H1 (cell line): ENCODE data around the gene NLRP6. TPM values are rescaled to one million over a fixed set of nuclear protein-coding genes. Genes with fewer than 3 reads are reported as not detected.

Experiments used
- CTCF ChIA-PET: fragments of 300-600 bp; sonication (Branson Sonifier 250); formaldehyde crosslinking; loops from one replicate; lab custom pipeline; 2021; ENCODE audit not compliant: partially characterized antibody; lab: Charles Lee
- POLR2A ChIA-PET: fragments of 300-600 bp; sonication (Branson Sonifier 250); formaldehyde crosslinking; loops from one replicate; lab custom pipeline; 2021; ENCODE audit warnings: inconsistent platforms; ENCODE audit not compliant: partially characterized antibody; lab: Charles Lee
- DNase-seq, 2 experiments: peaks; one replicate each; pipeline versions ENCODE4 v3.0.0 to v3.0.0-alpha.2; 2010 to 2022; ENCODE audit warnings: low spot score in 2 of 2, low read depth in 1 of 2, mixed read lengths in 1 of 2
- FAIRE-seq: peaks from 2 replicates; lab custom pipeline; 2011; peaks lifted over from hg19 to GRCh38; lab: Jason Lieb, UNC
- H2AFZ ChIP-seq: 2 replicates; pipeline ENCODE4 v1.8.1; 2012; ENCODE audit warnings: low read length, inconsistent platforms
- H2AK5ac ChIP-seq: 2 replicates; pipeline ENCODE4 v1.6.1; 2013; ENCODE audit warnings: low read depth, low read length
- H2BK120ac ChIP-seq: replicated peaks from 2 replicates; pipeline ENCODE3; 2013; ENCODE audit warnings: low read depth, low read length, inconsistent platforms
- H2BK12ac ChIP-seq: 2 replicates; pipeline ENCODE4 v1.6.1; 2013; ENCODE audit warnings: low read depth, low read length
- H2BK15ac ChIP-seq: 2 replicates; pipeline ENCODE4 v1.6.1; 2013; ENCODE audit warnings: low read length
- H2BK20ac ChIP-seq: 2 replicates; pipeline ENCODE4 v1.6.1; 2013; ENCODE audit warnings: low read length
- H2BK5ac ChIP-seq: 2 replicates; pipeline ENCODE4 v1.6.1; 2013; ENCODE audit warnings: low read depth, low read length
- H3K14ac ChIP-seq: 2 replicates; pipeline ENCODE4 v1.6.1; 2013; ENCODE audit warnings: inconsistent platforms; ENCODE audit not compliant: insufficient read length
- H3K18ac ChIP-seq: 2 replicates; pipeline ENCODE4 v1.6.1; 2013; ENCODE audit warnings: low read length; ENCODE audit errors: extremely low read depth
- H3K23ac ChIP-seq: 2 replicates; pipeline ENCODE4 v1.6.1; 2013; ENCODE audit warnings: inconsistent platforms; ENCODE audit not compliant: insufficient read length
- H3K23me2 ChIP-seq: 2 replicates; pipeline ENCODE4 v1.6.1; 2013; ENCODE audit warnings: low read depth, low read length
- H3K27ac ChIP-seq: 2 replicates; pipeline ENCODE4 v1.6.1; 2011; ENCODE audit warnings: low read depth, low read length, inconsistent platforms
- H3K27me3 ChIP-seq, 4 experiments: replicated peaks in 1 of 4; 1 replicate in 1 of 4; 2 replicates in 3 of 4; pipeline versions ENCODE4 v1.6.1 to v1.8.1; 2011 to 2013; ENCODE audit warnings: low read length in 3 of 4, mild to moderate bottlenecking in 3 of 4, inconsistent platforms in 2 of 4, mixed read lengths in 2 of 4, moderate library complexity in 1 of 4; ENCODE audit not compliant: control insufficient read depth in 3 of 4, insufficient read depth in 3 of 4; ENCODE audit errors: extremely low read depth in 1 of 4
- H3K36me3 ChIP-seq, 4 experiments: 2 replicates each; pipeline versions ENCODE4 v1.6.1 to v1.8.1; 2011 to 2013; ENCODE audit warnings: mild to moderate bottlenecking in 4 of 4, low read length in 3 of 4, moderate library complexity in 2 of 4, control low read depth in 1 of 4, inconsistent platforms in 1 of 4; ENCODE audit not compliant: insufficient read depth in 4 of 4, control insufficient read depth in 2 of 4
- H3K4ac ChIP-seq: replicated peaks from 2 replicates; pipeline ENCODE3; 2013; ENCODE audit warnings: low read length, low read depth, mixed read lengths, inconsistent platforms; ENCODE audit not compliant: insufficient read length
- H3K4me1 ChIP-seq, 4 experiments: replicated peaks in 1 of 4; 1 replicate in 1 of 4; 2 replicates in 3 of 4; pipeline versions ENCODE4 v1.6.1 to v1.8.1; 2011 to 2013; ENCODE audit warnings: low read length in 3 of 4, inconsistent platforms in 2 of 4, mixed read lengths in 1 of 4; ENCODE audit not compliant: insufficient read depth in 4 of 4, control insufficient read depth in 3 of 4
- H3K4me2 ChIP-seq, 2 experiments: 2 replicates each; pipeline versions ENCODE4 v1.6.1 to v1.8.1; 2011 to 2013; ENCODE audit warnings: low read depth in 2 of 2, low read length in 2 of 2, control low read depth in 1 of 2, inconsistent platforms in 1 of 2, mild to moderate bottlenecking in 1 of 2; ENCODE audit not compliant: insufficient read depth in 1 of 2
- H3K4me3 ChIP-seq, 4 experiments: fragments of 200-600, 300-600 bp in 1 of 4; sonication (generic), shearing (Covaris generic), sonication (Bioruptor Twin) in 1 of 4; 2 replicates each; pipeline versions ENCODE4 v1.5.1 to v1.8.1; 2011 to 2016; ENCODE audit warnings: low read length in 4 of 4, low read depth in 3 of 4, control low read depth in 2 of 4, inconsistent platforms in 2 of 4, mild to moderate bottlenecking in 2 of 4, mixed read lengths in 1 of 4, moderate library complexity in 1 of 4; ENCODE audit not compliant: insufficient read depth in 2 of 4; ENCODE audit errors: extremely low read depth in 1 of 4
- H3K56ac ChIP-seq: replicated peaks from 2 replicates; pipeline ENCODE3; 2013; ENCODE audit warnings: low read depth, mild to moderate bottlenecking, mixed read lengths, low read length, inconsistent platforms; ENCODE audit not compliant: insufficient read length
- H3K79me1 ChIP-seq: 2 replicates; pipeline ENCODE4 v1.6.1; 2013; ENCODE audit warnings: low read depth, low read length, control low read depth
- H3K79me2 ChIP-seq, 2 experiments: 2 replicates each; pipeline versions ENCODE4 v1.6.1 to v1.8.1; 2012 to 2013; ENCODE audit warnings: low read length in 2 of 2, mild to moderate bottlenecking in 2 of 2, inconsistent platforms in 1 of 2; ENCODE audit not compliant: insufficient read depth in 2 of 2, control insufficient read depth in 1 of 2
- H3K9ac ChIP-seq, 4 experiments: replicated peaks in 1 of 4; 1 replicate in 1 of 4; 2 replicates in 3 of 4; pipeline versions ENCODE4 v1.6.1 to v1.8.1; 2011 to 2013; ENCODE audit warnings: low read depth in 3 of 4, low read length in 3 of 4, control low read depth in 2 of 4, mild to moderate bottlenecking in 2 of 4, moderate library complexity in 2 of 4, inconsistent platforms in 1 of 4; ENCODE audit errors: extremely low read depth in 1 of 4
- H3K9me3 ChIP-seq, 2 experiments: 2 replicates each; pipeline versions ENCODE4 v1.6.1 to v1.8.1; 2012 to 2013; ENCODE audit warnings: mild to moderate bottlenecking in 2 of 2, moderate library complexity in 2 of 2, control low read depth in 1 of 2, inconsistent platforms in 1 of 2, low read depth in 1 of 2, low read length in 1 of 2, mixed read lengths in 1 of 2; ENCODE audit not compliant: insufficient read depth in 2 of 2
- H4K20me1 ChIP-seq, 2 experiments: replicated peaks in 1 of 2; 2 replicates each; pipeline versions ENCODE3 to v1.8.1; 2011 to 2013; ENCODE audit warnings: inconsistent platforms in 2 of 2, low read length in 2 of 2, mild to moderate bottlenecking in 1 of 2; ENCODE audit not compliant: insufficient read depth in 2 of 2, control insufficient read depth in 1 of 2
- H4K5ac ChIP-seq: 2 replicates; pipeline ENCODE4 v1.6.1; 2013; ENCODE audit warnings: low read length, low read depth, mixed read lengths, inconsistent platforms; ENCODE audit not compliant: insufficient read length
- H4K8ac ChIP-seq: 2 replicates; pipeline ENCODE4 v1.8.0; 2013; ENCODE audit warnings: mild to moderate bottlenecking, moderate library complexity, low read length, inconsistent platforms; ENCODE audit not compliant: insufficient read depth; ENCODE audit errors: extremely low read depth
- H4K91ac ChIP-seq: replicated peaks from 2 replicates; pipeline ENCODE3; 2013; ENCODE audit warnings: low read length, mixed read lengths, inconsistent platforms; ENCODE audit not compliant: insufficient read length
- ATF2 ChIP-seq: IDR thresholded peaks from 2 replicates; pipeline ENCODE4 v1.6.1; 2012; ENCODE audit warnings: low read length, inconsistent platforms
- BRCA1 ChIP-seq: IDR thresholded peaks from 2 replicates; pipeline ENCODE4 v1.6.1; 2012; ENCODE audit warnings: low read depth, low read length, improper control_type of control experiment
- CBX5 ChIP-seq: fragments of 300-800, 300-1000 bp; sonication (generic); IDR thresholded peaks from 2 replicates; pipeline ENCODE4 v1.7.1; 2016; ENCODE audit warnings: antibody characterized with exemption, low read length, low read depth
- CBX8 ChIP-seq: fragments of 300-800, 300-1000 bp; sonication (generic); IDR thresholded peaks from 2 replicates; pipeline ENCODE4 v1.7.1; 2016; ENCODE audit warnings: low read depth, low read length, borderline replicate concordance
- CEBPB ChIP-seq: IDR thresholded peaks from 2 replicates; pipeline ENCODE4 v1.6.1; 2012; ENCODE audit warnings: low read depth, low read length
- EGR1 ChIP-seq: IDR thresholded peaks from 2 replicates; pipeline ENCODE4 v1.6.1; 2011; ENCODE audit warnings: low read depth, low read length, borderline replicate concordance
- EZH2 ChIP-seq: fragments of 200-600 bp; sonication (generic); IDR thresholded peaks from 2 replicates; pipeline ENCODE4 v1.7.1; 2012; ENCODE audit warnings: low read depth, mild to moderate bottlenecking, moderate library complexity, low read length, inconsistent platforms; ENCODE audit not compliant: severe bottlenecking
- GABPA ChIP-seq: IDR thresholded peaks from 2 replicates; pipeline ENCODE4 v1.6.1; 2011; ENCODE audit warnings: mild to moderate bottlenecking, low read length, moderate library complexity, borderline replicate concordance; ENCODE audit not compliant: insufficient read depth
- POLR2A ChIP-seq, 2 experiments: IDR thresholded peaks; 1 replicate in 1 of 2; 2 replicates in 1 of 2; pipeline ENCODE4 v1.6.1; 2011; ENCODE audit warnings: low read depth in 2 of 2, low read length in 2 of 2, mild to moderate bottlenecking in 2 of 2; ENCODE audit errors: control extremely low read depth in 1 of 2
- RFX5 ChIP-seq: IDR thresholded peaks from 2 replicates; pipeline ENCODE4 v1.6.1; 2011; ENCODE audit warnings: low read depth, low read length, improper control_type of control experiment, borderline replicate concordance
- SRF ChIP-seq: IDR thresholded peaks from 2 replicates; pipeline ENCODE4 v1.6.1; 2011; ENCODE audit warnings: mild to moderate bottlenecking, low read depth, low read length, moderate library complexity
- SUZ12 ChIP-seq: fragments of 200-600 bp; sonication (generic); IDR thresholded peaks from 2 replicates; pipeline ENCODE4 v1.6.1; 2012; ENCODE audit warnings: mild to moderate bottlenecking, inconsistent platforms, low read length, moderate library complexity, mixed read lengths
- TAF7 ChIP-seq: optimal IDR thresholded peaks from 2 replicates; pipeline ENCODE3; 2011; ENCODE audit warnings: low read depth, mild to moderate bottlenecking, inconsistent platforms, low read length, moderate library complexity, borderline replicate concordance
- WGBS, 2 experiments: shearing (Covaris generic) in 1 of 2; methylation state at CpG; one replicate each; pipeline versions ENCODE4 v1.1.6 to v1.1.7; 2013 to 2015; ENCODE audit warnings: low lambda C conversion rate in 2 of 2, mixed read lengths in 2 of 2, inconsistent platforms in 1 of 2, low coverage in 1 of 2, missing lambda C conversion rate in 1 of 2; ENCODE audit not compliant: insufficient replicate concordance in 2 of 2, insufficient coverage in 1 of 2, insufficient read length in 1 of 2; ENCODE audit errors: extremely low coverage in 1 of 2, missing lambda C conversion rate in 1 of 2; 5-methylcytosine and 5-hydroxymethylcytosine counted together
- polyA plus RNA-seq, 7 experiments: library from polyadenylated mRNA; depleted of rRNA in 3 of 7; stranded (reverse) in 5 of 7; unstranded in 2 of 7; fragments of >200 nt in 5 of 7; fragments of 200-250 nt in 2 of 7; gene quantifications; 1 replicate in 5 of 7; 2 replicates in 1 of 7; 4 replicates in 1 of 7; pipeline versions ENCODE4 v1.2.1 to v1.2.3, GENCODE V29; 2011 to 2013; ENCODE audit warnings: missing spikeins in 2 of 7, mixed read lengths in 2 of 7
- total RNA-seq: library from RNA; stranded (reverse); fragmentation: NEBNext Ultra II Directional; extraction: Animal tissue kit (Norgen Biotek cat#: 25700); gene quantifications from 2 replicates; pipeline ENCODE4 v1.2.1, GENCODE V29; 2021

NLRP6 gene
- total and polyA plus RNA-seq, 2 of the 8 experiments (the other 6 are each of a cell fraction or from before 2014, with no cell fraction given), result not detected

- Histone ChIP-seq H2BK5ac (no peak overlapping the region), H3K79me2 (no peaks in the 10 kb centered on the region), H2BK120ac (no peak overlapping the region), H2BK15ac (no peak overlapping the region), H3K14ac (no peak overlapping the region), H3K4ac (no peak overlapping the region), H4K8ac (no peak overlapping the region), H3K18ac (no peak overlapping the region), H4K91ac (no peak overlapping the region), H2AFZ (no peak overlapping the region), H3K9me3 (no peaks in the 10 kb centered on the region), H3K36me3 (peaks cover 10 to 30% (median 19%) of the 10 kb centered on the region in 4 experiments), H3K9ac (no peak overlapping the region), H3K27ac (no peak overlapping the region), H3K23me2 (peaks cover 8% of the 10 kb centered on the region), H3K23ac (no peak overlapping the region), H3K4me1 (no peaks in the 10 kb centered on the region), H3K56ac (no peak overlapping the region), H2BK20ac (no peak overlapping the region), H3K4me2 (no peak overlapping the region), H3K4me3 (no peak overlapping the region), H3K79me1 (no peaks in the 10 kb centered on the region), H4K5ac (no peak overlapping the region), H4K20me1 (no peaks in the 10 kb centered on the region), H2AK5ac (no peak overlapping the region), H3K27me3 (no peaks in the 10 kb centered on the region; a peak in 1 of 7 replicates), H2BK12ac (no peak overlapping the region)
- no peak for FAIRE-seq
- ChIA-PET CTCF (interaction anchor here (1.0 to 9.8 kb wide), 7 partner anchors 13 to 111 kb away, joined by 3 to 212 read pairs (median 36); partner anchors contain the start of genes B4GALNT4, NLRP6 and PSMD13), POLR2A (interaction anchor here (0.7 to 1.3 kb wide), 3 partner anchors 16 to 26 kb away, joined by 3 to 4 read pairs (median 3); no protein-coding TSS in a partner anchor)
- WGBS, 2 experiments, result 86% methylated on average over 5 of the region's 5 CpGs; no CpG with 5 or more reads in 1 of the 2 experiments
- DNase-seq, result no peak
- TF ChIP-seq CEBPB, result no peak
- no peak for TF ChIP-seq SUZ12
- no peak for TF ChIP-seq GABPA
- no peak for TF ChIP-seq EGR1
- no peak for TF ChIP-seq RFX5
- no peak for TF ChIP-seq SRF
- no peak for TF ChIP-seq POLR2A (IDR thresholded peaks at IDR 0.05; ENCODE audit: control extremely low read depth in 1 of 2, low read depth in 2 of 2, low read length in 2 of 2)
- TF ChIP-seq TAF7, result no peak
- no peak for TF ChIP-seq EZH2
- no peak for TF ChIP-seq ATF2
- no peak for TF ChIP-seq BRCA1
- no peak for TF ChIP-seq CBX8
- TF ChIP-seq CBX5, result no peak
These were observed 24.3 kb upstream of the NLRP6 start for GRCh38 chr11:253886-254270.
